ENCODE measurements around the gene C1orf122. TPM values are rescaled to one million over a fixed set of nuclear protein-coding genes. Genes with fewer than 3 reads are reported as not detected.
A peak's percentile ranks its signal among the peaks of the same experiment; 100 is the strongest.

Gene C1orf122
- total and polyA plus RNA-seq, 10 of the 15 experiments (the other 5 are each of a cell fraction or from before 2014, with no cell fraction given), result 1.6 to 35.8 (median 14.8) TPM

DNA sequence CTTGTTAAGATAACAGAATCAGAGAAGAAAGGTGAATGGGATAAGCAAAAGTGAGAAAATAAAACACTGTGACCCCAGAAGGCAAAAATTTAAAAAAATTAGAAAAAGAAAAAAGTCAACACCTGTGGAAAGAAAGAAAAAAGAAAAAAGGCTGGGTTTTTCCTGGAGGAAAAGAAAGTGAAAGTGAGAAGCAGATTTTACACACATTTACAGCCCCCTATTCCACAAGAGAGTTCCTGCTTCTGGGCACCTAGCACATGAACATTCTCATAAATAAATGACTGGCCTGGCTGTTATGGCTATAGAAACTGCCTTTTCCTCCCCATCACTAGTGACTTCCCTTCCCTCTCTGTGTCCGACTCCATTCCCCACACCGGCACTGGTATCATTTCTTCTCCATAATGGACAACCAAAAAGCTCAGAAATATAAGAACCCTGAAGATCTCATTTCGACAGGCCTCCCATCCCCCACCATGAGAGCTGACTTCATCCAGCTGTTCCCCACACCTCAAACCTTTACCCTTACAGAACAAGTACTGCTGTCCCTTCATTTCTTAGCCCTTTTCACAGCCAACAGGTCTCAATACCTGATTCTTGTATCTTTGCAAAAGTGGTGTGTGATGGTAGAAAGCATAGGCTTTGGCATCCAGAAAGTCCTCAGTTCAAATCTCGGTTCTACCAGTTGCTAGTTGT is 39.2 kb downstream of the C1orf122 start (continued):
- TF ChIP-seq, protein P1, sequence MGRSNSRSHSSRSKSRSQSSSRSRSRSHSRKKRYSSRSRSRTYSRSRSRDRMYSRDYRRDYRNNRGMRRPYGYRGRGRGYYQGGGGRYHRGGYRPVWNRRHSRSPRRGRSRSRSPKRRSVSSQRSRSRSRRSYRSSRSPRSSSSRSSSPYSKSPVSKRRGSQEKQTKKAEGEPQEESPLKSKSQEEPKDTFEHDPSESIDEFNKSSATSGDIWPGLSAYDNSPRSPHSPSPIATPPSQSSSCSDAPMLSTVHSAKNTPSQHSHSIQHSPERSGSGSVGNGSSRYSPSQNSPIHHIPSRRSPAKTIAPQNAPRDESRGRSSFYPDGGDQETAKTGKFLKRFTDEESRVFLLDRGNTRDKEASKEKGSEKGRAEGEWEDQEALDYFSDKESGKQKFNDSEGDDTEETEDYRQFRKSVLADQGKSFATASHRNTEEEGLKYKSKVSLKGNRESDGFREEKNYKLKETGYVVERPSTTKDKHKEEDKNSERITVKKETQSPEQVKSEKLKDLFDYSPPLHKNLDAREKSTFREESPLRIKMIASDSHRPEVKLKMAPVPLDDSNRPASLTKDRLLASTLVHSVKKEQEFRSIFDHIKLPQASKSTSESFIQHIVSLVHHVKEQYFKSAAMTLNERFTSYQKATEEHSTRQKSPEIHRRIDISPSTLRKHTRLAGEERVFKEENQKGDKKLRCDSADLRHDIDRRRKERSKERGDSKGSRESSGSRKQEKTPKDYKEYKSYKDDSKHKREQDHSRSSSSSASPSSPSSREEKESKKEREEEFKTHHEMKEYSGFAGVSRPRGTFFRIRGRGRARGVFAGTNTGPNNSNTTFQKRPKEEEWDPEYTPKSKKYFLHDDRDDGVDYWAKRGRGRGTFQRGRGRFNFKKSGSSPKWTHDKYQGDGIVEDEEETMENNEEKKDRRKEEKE (IDR thresholded peaks at IDR 0.05), result no peak
- TF ChIP-seq POLR2A (IDR thresholded peaks at IDR 0.05; ENCODE audit: low read depth, low read length) (no peak), IKZF1 (conservative IDR thresholded peaks at IDR 0.05) (0 out of 2 replicates have a peak, but pooled peaks have one; percentile 30), HDAC6 (IDR thresholded peaks at IDR 0.05; ENCODE audit: unreplicated experiment) (no peak), TCF7 (IDR thresholded peaks at IDR 0.05; ENCODE audit: borderline replicate concordance) (no peak), RAD51 (IDR thresholded peaks at IDR 0.05) (no peak), RBBP5 (conservative IDR thresholded peaks at IDR 0.05) (no peak), ATF7 (IDR thresholded peaks at IDR 0.05; ENCODE audit: low read depth) (no peak), NBN (IDR thresholded peaks at IDR 0.05) (no peak), GATAD2B (conservative IDR thresholded peaks at IDR 0.05; ENCODE audit: low read depth) (no peak), TCF12 (IDR thresholded peaks at IDR 0.05; ENCODE audit: low read depth, low read length) (peak; percentile 61; the same call in 1 of the 2 replicates)
- TF ChIP-seq, protein P2, sequence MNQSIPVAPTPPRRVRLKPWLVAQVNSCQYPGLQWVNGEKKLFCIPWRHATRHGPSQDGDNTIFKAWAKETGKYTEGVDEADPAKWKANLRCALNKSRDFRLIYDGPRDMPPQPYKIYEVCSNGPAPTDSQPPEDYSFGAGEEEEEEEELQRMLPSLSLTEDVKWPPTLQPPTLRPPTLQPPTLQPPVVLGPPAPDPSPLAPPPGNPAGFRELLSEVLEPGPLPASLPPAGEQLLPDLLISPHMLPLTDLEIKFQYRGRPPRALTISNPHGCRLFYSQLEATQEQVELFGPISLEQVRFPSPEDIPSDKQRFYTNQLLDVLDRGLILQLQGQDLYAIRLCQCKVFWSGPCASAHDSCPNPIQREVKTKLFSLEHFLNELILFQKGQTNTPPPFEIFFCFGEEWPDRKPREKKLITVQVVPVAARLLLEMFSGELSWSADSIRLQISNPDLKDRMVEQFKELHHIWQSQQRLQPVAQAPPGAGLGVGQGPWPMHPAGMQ (IDR thresholded peaks at IDR 0.05; ENCODE audit: borderline replicate concordance), result no peak
- TF ChIP-seq, protein P3, sequence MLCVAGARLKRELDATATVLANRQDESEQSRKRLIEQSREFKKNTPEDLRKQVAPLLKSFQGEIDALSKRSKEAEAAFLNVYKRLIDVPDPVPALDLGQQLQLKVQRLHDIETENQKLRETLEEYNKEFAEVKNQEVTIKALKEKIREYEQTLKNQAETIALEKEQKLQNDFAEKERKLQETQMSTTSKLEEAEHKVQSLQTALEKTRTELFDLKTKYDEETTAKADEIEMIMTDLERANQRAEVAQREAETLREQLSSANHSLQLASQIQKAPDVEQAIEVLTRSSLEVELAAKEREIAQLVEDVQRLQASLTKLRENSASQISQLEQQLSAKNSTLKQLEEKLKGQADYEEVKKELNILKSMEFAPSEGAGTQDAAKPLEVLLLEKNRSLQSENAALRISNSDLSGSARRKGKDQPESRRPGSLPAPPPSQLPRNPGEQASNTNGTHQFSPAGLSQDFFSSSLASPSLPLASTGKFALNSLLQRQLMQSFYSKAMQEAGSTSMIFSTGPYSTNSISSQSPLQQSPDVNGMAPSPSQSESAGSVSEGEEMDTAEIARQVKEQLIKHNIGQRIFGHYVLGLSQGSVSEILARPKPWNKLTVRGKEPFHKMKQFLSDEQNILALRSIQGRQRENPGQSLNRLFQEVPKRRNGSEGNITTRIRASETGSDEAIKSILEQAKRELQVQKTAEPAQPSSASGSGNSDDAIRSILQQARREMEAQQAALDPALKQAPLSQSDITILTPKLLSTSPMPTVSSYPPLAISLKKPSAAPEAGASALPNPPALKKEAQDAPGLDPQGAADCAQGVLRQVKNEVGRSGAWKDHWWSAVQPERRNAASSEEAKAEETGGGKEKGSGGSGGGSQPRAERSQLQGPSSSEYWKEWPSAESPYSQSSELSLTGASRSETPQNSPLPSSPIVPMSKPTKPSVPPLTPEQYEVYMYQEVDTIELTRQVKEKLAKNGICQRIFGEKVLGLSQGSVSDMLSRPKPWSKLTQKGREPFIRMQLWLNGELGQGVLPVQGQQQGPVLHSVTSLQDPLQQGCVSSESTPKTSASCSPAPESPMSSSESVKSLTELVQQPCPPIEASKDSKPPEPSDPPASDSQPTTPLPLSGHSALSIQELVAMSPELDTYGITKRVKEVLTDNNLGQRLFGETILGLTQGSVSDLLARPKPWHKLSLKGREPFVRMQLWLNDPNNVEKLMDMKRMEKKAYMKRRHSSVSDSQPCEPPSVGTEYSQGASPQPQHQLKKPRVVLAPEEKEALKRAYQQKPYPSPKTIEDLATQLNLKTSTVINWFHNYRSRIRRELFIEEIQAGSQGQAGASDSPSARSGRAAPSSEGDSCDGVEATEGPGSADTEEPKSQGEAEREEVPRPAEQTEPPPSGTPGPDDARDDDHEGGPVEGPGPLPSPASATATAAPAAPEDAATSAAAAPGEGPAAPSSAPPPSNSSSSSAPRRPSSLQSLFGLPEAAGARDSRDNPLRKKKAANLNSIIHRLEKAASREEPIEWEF (IDR thresholded peaks at IDR 0.05; ENCODE audit: insufficient replicate concordance, low read depth, low read length), result no peak
- TF ChIP-seq, protein P4, sequence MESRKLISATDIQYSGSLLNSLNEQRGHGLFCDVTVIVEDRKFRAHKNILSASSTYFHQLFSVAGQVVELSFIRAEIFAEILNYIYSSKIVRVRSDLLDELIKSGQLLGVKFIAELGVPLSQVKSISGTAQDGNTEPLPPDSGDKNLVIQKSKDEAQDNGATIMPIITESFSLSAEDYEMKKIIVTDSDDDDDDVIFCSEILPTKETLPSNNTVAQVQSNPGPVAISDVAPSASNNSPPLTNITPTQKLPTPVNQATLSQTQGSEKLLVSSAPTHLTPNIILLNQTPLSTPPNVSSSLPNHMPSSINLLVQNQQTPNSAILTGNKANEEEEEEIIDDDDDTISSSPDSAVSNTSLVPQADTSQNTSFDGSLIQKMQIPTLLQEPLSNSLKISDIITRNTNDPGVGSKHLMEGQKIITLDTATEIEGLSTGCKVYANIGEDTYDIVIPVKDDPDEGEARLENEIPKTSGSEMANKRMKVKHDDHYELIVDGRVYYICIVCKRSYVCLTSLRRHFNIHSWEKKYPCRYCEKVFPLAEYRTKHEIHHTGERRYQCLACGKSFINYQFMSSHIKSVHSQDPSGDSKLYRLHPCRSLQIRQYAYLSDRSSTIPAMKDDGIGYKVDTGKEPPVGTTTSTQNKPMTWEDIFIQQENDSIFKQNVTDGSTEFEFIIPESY (IDR thresholded peaks at IDR 0.05), result no peak
- TF ChIP-seq, protein P5, sequence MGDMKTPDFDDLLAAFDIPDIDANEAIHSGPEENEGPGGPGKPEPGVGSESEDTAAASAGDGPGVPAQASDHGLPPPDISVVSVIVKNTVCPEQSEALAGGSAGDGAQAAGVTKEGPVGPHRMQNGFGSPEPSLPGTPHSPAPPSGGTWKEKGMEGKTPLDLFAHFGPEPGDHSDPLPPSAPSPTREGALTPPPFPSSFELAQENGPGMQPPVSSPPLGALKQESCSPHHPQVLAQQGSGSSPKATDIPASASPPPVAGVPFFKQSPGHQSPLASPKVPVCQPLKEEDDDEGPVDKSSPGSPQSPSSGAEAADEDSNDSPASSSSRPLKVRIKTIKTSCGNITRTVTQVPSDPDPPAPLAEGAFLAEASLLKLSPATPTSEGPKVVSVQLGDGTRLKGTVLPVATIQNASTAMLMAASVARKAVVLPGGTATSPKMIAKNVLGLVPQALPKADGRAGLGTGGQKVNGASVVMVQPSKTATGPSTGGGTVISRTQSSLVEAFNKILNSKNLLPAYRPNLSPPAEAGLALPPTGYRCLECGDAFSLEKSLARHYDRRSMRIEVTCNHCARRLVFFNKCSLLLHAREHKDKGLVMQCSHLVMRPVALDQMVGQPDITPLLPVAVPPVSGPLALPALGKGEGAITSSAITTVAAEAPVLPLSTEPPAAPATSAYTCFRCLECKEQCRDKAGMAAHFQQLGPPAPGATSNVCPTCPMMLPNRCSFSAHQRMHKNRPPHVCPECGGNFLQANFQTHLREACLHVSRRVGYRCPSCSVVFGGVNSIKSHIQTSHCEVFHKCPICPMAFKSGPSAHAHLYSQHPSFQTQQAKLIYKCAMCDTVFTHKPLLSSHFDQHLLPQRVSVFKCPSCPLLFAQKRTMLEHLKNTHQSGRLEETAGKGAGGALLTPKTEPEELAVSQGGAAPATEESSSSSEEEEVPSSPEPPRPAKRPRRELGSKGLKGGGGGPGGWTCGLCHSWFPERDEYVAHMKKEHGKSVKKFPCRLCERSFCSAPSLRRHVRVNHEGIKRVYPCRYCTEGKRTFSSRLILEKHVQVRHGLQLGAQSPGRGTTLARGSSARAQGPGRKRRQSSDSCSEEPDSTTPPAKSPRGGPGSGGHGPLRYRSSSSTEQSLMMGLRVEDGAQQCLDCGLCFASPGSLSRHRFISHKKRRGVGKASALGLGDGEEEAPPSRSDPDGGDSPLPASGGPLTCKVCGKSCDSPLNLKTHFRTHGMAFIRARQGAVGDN (IDR thresholded peaks at IDR 0.05), result no peak
